HG03025 (cell line): ENCODE results near the gene TLN1.

ENCODE experiments used
- ATAC-seq: cut with Tn5 transposase; IDR thresholded peaks from one replicate; pipeline ENCODE4 v1.9.1; 2021; ENCODE audit warnings: mild to moderate bottlenecking, moderate library complexity; ENCODE audit not compliant: unreplicated experiment, low FRiP score

Gene TLN1

DNA sequence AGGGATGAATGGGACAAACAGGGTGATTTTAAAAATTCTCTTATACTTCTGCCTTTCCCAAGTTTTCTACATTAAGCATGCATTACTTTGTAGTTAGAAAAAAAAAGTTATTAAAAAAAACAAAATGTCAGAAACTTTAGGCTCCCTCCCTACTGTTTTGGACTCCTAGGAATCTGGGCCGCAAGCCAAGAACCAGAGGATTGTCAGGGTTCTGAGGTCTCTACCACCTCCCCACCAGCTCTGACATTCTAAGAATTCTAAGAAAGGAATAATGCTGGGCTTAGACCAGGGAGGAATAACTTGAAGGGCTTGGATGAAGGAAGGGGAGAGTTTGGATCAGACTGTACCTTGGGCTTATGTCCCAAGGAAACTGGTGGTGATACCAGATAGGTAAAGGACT, 66.0 kb downstream of the TLN1 start:
- no peak for ATAC-seq

DNA sequence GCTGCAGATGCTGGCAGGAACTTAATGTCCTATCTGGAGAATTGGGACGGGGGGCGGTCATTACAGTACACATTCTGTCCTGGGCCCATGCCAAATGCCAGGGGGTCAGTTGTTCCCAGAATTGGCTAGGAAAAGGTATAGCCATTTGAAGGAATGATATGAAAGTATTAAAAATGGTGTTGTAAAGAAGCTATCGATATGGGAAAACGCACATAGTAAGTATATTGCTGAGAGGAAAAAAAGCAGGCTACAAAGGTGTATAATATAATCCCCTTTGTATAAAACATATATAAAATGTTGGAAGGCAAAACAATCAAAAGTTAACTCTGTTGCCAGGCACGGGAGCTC, 66.5 kb downstream of the TLN1 start:
- no peak for ATAC-seq

DNA sequence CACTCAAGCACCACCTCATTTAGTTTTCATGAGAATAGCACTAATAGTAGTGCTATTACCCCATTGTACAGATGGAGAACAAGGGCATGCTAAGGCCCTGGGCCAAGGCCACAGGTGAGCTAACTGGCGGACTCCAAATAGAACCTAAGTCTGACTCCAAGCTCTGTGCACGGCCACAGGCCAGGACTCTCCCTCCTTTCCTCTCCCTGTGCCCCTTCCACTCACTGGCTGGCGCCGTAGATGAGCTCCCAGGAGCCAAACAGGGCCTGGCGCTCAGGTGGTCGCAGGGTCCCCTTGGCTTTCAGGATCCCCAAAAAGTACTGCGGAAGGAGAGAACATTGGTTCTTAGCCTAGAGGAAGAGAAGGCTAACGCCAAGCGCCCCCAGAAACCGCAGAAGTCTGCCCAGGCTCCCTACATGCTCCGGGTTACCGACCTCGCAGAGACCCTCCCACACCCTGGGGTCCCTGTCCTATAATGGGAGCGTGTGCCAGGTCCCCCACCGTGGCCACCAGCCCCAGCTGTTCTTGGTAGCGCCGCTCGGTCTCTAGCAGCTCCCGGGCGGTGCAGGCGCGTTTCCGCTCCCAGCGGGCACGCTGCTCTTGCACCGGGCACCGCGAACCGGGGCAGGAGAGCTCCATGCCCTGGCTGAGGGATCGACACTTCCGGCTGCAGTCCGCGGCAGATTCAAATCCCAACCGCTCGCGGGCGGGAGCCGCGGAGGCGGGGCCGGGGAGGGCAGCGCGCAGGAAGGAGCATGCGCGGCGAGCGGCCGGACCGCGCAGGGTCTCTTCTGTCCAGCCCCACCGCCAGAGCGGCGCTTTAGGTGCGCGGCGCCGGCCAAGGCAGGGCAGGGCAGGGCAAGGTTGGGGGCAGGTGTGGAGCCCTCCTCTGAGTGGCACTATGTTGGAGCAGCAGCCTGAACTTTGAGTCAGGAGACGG, 67.2 kb downstream of the TLN1 start, which contains the start of gene ARHGEF39:
ARHGEF39 (minus strand) TSS at position 665 of the 940 bp plus-strand sequence; CDS start at position 639, 26 bp downstream.
- ATAC-seq = peak; percentile 63

DNA sequence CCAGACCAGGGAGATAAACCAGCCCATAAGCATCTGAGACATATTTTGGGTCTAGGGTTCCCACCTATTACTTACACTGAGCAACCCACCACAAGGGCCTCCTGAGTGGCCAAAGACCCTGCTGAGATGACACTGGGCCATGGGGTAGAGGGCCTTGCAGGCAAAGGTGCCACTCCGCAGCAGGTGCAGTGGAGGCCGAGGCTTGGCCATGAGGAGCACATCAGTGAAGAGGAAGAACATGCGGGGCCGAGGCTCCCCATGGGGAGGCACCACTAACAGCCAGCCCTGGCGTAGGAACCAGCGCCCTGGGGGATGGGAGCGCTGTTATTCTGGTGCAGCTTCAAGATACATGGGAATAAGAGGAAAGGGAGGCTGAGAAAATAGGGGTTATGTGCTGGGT, 69.6 kb downstream of the TLN1 start:
- ATAC-seq = no peak

DNA sequence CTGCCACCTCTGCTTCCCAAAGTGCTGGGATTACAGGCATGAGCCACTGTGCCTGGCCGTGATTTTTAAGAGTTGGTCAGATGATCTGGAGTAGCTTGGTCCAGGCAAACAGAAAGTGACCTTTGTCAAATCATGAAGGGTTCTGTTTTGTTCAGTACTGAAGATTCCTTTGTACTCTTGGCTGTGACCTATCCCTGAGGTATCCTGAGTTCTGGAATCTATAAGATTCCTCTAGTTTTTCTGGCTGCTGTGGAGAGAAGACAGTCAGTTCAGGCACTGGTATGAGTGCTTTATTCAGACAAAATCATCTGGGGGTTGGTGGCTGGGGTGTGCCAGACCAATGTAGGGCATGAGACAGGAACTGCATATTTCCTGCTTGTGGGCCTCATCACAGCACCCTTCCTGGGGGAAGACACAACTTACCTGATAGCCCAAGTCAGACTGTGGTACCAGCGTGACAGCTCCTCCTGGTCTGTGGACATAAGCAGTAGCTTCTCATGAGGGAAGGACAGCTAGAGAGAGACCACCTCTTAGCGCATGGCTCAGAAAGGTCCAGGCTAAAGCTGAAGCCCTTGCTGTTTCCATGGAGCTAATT, 70.1 kb downstream of the TLN1 start:
- no peak for ATAC-seq

DNA sequence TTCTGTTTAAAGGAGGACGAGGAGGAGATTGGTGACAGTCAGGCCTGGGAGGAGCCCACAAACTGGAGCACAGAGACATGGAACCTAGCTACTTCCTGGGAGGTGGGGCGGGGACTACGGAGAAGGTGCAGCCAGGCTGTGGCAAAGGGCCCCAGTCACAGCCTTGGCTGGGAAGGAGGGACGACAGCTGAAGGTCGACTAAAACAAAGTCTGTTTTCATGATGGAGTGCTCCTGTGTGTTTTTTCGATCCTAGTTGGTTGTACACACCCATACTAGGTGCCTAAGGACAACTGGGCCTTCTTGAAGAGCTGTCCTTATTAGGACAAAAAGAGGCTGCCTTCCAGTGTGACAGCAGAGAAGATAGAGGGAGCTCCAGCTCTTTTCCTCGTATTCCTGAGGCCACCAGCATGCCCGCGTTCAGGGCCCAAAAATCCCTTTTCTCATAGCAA, 71.0 kb downstream of the TLN1 start:
- no peak for ATAC-seq

DNA sequence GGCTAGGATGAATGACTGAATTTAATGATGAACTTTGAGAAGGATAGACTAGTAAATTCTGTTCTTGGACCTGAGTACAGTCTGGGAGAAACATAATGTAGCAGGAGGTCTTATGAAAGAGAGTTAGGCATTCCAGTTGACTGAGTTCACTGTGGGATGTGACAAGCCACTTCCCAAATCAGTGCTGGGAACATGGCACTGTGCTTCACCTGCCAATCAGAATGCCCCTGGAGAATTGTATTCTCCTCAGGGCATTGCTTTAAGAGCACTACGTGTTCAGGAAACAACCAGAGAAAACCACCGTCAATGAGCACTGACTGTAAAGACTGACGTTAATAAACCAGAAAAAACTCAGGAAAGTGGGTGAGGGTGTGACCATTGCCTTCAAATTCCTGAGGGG, 72.7 kb downstream of the TLN1 start:
- no peak for ATAC-seq

DNA sequence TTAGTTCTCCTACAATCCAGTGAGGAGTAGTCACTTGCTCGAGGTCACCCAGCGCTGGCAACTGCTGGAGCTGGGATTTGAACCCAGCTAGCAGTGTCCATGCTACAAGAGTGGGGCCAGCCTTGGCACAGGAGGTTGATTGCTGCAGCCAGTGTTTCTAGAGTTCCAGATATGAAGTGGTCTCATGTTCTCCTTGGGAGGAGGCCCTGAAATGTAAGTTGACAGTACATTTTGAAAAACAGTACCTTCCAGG, 73.1 kb downstream of the TLN1 start:
- no peak for ATAC-seq

DNA sequence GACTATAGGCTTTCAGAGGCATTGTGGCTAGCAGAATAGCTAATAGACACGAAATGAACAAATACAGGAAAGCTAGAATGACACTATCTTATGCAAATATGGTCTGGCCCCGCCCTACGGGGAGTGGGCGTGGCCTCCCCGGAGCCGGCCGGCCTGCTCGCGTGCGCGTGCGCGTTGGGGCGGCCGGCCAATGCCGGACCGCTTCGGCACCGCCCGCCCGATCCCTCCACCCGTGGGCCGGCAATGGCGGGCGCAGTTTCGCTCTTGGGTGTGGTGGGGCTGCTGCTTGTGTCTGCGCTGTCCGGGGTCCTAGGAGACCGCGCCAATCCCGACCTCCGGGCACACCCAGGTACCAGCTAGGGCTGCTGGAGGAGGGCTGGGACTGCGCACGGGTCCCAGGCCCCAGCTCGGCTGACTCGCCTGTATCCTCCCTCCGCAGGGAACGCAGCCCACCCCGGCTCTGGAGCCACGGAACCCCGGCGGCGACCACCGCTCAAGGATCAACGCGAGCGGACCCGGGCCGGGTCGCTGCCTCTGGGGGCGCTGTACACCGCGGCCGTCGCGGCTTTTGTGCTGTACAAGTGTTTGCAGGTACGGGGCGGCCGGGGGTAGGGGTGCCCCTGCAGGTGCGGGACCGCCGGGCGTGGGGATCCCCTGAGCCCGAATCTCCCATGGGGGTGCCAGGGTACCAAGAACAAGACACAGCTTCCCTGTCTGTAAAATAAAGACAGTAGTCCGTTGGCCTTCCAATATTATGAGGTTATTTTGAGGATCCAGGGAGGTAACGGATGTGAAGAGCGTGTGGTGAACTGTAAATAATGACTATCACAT, 73.6 kb downstream of the TLN1 start, which contains the start of gene CCDC107:
CCDC107 (plus strand) TSS at position 156 of the 831 bp plus-strand sequence; CDS start at position 244, 88 bp downstream.
- peak; percentile 65 for ATAC-seq

DNA sequence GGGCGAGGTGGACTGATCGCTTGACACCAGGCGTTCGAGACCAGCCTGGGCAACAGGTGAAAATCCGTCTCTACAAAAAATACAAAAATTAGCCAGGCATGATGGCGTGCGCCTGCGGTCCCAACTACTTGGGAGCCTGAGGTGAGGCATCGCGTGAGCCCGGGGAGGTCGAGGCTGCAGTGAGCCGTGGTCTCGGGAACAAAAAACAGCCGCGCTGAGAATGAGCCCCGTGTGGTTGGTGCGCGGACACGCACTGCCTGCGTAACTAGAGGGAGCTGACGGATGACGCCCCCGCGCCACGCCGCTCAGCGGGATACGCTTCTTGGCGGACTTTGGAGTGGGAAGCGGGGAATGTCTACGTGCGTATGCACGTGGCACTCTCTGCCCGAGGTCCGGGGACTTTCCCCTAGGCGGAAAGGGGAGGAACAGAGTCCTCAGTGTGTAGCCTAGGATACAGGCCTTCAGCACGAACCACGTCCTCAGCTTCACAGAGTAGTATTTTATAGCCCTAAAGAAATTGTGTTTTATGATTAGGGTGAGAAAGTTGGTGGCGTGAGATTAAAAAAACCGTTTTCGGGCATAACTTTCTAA, 74.4 kb downstream of the TLN1 start, which contains the start of gene RMRP:
RMRP (minus strand) TSS at position 474 of the 591 bp plus-strand sequence.
- peak; percentile 80 for ATAC-seq

DNA sequence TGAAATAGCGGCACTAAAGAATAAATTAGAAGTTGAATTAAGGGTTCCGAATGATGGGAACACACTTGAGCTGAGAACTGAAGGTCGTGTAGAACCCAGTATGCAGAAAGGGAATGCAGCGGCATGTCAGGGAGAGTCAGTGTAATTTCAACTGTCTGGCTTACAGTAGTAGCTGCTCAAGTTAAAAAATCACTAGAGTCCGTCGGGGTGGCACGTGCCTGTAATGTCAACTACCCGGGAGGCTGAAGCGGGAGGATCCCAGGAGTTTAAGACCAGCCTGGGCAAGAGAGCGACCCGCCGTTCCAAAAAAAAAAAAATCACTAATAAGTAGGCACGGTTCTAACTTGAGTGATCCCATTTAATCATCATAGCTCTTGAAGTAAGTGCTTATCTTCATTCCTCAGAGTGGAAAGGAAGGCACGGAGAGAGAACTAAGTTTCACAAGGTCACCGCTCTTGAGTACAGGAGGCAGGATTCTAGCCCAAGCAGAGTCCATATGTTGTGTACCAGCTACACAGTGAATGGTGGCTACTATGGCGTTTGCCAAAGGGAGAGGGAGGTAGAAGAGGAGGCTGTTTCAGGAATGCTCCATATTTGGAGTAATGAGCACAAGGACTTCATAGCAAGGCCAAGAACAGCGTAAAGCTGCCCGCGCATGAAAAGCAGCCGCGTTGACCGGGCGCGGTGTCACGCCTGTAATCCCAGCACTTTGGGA, 75.0 kb downstream of the TLN1 start:
- peak; percentile 4 for ATAC-seq

DNA sequence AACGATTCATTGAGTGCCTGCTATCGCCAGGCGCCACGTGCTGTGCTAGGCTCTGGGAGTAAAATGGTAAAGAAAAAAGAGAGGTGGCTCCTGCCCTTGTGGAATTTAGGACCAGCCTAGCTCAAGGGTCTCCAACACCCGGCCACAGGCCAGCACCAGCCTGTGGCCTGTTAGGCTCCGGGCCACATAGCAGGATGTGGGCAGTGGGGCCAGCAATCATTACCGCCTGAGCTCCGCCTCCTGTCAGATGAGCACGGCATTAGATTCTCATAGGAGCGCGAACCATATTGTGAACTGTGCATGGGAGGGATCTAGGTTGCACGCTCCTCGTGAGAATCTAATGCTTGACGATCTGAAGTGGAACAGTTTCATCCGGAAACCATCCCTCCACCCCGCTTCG, 75.6 kb downstream of the TLN1 start:
- ATAC-seq = no peak

DNA sequence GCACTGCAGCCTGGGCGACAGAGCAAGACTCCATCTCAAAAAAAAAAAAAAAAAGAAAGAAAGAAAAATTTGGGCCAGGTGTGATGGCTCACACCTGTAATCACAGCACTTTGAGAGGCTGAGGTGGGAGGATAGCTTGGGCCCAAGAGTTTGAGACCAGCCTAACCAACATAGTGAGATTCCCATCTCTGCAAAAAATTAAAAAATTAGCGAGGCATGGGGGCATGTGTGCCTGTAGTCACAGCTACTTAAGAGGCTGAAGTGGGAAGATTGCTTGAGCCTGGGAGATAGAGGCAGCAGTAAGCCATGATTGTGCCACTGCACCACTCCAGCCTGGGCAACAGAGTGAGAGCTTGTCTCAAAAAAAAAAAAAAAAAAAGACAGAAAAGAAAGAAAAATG, 78.4 kb downstream of the TLN1 start:
- ATAC-seq = no peak

DNA sequence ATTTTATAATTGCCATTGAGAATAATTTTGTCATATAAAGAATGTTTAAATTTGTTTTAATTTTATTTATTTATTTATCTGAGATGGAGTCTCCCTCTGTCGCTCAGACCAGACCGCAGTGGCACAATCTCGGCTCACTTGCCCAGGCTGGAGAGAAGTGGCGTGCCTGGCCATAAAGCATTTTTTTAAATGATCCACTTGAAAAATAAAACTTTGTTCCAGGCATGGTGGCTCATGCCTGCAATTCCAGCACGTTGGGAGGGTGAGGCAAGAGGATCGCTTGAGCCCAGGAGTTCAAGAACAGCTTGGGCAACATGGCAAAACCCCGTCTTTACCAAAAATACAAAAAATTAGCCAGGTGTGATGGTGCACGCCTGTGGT, 79.2 kb downstream of the TLN1 start:
- ATAC-seq = no peak

DNA sequence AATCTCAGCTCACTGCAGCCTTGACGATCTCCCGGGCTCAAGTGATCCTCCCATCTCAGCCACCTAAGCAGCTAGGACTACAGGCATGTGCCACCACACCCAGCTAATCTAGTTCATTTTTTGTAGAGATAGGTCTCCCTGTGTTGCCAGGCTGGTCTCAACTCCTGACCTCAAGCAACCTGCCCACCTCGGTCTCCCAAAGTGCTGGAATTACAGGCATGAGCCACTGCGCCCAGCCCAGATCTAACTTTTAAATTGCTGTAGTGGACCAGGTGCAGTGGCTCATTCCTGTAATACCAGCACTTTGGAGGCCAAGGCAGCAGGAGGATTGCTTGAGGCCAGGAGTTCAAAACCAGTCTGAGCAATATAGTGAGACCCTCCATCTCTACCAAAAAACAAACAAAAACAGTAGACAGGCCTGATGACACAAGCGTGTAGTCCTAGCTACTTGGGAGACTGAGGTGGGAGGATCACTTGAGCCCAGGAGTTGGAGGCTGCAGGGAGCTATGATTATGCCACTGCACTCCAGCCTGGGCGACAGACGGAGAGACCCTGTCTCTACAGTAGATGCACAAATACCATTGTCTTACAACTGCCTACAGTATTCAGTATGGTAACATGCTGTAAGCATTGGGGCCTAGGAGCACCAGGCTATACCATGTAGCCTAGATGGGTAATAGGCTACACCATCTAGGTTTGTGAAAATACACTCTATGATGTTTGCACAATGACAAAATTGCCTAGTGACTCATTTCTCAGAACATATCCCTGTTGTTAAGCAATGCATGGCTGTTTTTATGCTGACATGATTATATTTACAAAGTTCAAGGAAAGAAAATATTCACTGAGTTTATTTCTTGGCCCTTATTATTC, 79.8 kb downstream of the TLN1 start:
- no peak for ATAC-seq

DNA sequence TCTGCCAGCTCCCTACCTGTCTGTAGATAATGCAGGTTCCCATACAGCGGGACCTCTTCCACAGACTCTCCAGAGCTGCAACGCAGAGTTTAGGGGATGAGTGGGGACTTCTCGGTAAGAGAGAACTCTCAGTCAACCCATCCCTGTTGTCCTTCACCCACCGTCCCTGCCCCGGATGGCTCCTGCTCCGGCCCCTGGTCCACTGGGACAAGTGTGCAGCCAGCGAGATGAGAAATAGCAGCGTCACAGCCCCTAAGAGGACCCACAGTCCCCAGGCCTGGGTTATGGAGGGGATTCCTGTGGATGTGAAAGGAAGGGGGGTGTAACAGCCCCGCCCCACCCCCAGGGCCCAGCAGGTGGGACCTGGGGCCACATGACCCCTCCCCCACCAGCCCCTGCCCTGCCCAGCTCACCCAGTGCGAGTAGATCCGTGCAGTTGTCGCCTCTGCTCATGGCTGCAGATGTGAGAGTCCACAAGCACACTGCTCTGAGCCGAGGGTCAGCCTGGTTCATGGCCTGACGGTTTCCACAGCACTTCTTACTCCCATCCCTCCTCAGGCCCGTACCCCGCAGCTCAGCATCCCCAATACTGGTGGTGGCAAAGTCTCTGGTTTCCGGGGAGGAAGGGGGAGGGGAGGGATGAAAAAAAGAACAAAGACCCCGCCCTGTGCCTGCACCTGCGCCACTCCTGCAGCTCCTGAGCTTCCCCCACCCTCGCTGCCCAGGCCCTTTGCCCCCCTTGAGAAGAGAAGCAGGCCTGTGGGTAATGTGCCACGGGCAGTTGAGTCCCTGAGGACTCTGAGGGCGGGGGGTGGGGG, 81.4 kb downstream of the TLN1 start, which contains the start of gene SIT1:
SIT1 (minus strand) TSS at position 591 of the 818 bp plus-strand sequence; CDS start at position 513, 78 bp downstream.
- ATAC-seq = no peak

DNA sequence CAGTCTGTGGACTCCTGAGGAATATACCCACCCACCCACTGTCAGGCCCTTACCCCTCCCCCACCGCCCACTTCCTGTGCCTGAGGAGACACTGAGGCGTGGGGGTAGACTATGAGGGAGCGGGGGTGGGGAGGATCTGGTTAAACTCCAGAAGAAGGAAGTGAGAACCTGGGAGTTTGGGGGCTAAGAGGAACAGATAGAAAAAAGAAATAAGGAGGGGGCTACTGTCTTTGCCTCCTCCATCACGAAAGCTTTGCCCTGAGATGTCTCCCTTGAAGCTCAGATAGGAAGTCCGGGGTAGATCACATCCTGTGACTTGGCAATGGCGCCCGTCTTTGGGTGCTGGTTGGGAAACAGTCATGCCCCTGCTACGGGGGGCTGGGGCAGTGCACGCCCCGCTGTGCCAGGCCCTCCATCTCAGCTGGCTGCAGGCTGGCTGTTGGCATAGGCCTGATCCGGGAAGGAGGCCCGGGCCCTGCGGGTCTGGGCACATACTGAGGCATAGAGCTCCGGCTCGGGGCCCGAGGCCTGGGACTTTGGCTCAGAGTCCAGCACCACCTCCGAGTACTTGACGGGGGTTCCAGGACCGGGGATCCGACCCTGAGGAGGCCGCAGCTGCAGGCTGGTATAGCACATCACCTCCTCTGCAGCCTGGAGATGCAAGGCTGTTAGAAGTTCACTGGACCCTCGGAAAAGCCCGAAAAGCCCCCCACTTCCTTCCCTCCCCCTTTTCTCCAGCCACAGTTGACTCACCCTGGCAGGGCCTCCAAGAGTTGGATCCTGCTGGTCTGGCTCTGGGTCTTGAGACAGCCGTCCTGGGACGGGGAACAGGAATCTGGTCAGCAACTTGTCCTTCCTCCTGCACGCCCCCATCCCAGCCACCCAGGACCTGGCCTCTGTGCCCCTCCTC, 82.3 kb downstream of the TLN1 start:
- ATAC-seq = no peak
